Smooth muscle cell (in vitro differentiated cells): ENCODE data around the gene PRKAA1. TPM values are rescaled to one million over a fixed set of nuclear protein-coding genes. Genes with fewer than 3 reads are reported as not detected.

Source experiments
- DNase-seq: peaks from one replicate; lab custom pipeline; 2025; ENCODE audit not compliant: unreplicated experiment; lab: John Stamatoyannopoulos, UW
- H2AFZ ChIP-seq: fragments of 200-600 bp; sonication (generic); 2 replicates; pipeline ENCODE4 v1.6.0; 2016; ENCODE audit warnings: antibody characterized with exemption, low read depth, mild to moderate bottlenecking
- H3F3A ChIP-seq: fragments of 200-600 bp; sonication (generic); 2 replicates; pipeline ENCODE4 v1.6.0; 2017; ENCODE audit warnings: antibody characterized with exemption, low read depth
- H3K27ac ChIP-seq: fragments of 200-600 bp; sonication (generic); 2 replicates; pipeline ENCODE4 v1.5.1; 2016; ENCODE audit warnings: low read depth, mild to moderate bottlenecking
- H3K27me3 ChIP-seq: fragments of 200-600 bp; sonication (generic); 2 replicates; pipeline ENCODE4 v1.6.1; 2016; ENCODE audit warnings: low read depth, mild to moderate bottlenecking
- H3K36me3 ChIP-seq: fragments of 200-600 bp; sonication (generic); 2 replicates; pipeline ENCODE4 v1.5.1; 2016; ENCODE audit warnings: low read depth
- H3K4me1 ChIP-seq: fragments of 200-600 bp; sonication (generic); 2 replicates; pipeline ENCODE4 v1.5.1; 2016; ENCODE audit warnings: low read depth
- H3K4me2 ChIP-seq: fragments of 200-600 bp; sonication (generic); 2 replicates; pipeline ENCODE4 v1.6.0; 2016; ENCODE audit warnings: mild to moderate bottlenecking
- H3K4me3 ChIP-seq: fragments of 200-600 bp; sonication (generic); 2 replicates; pipeline ENCODE4 v1.5.1; 2016; ENCODE audit warnings: mild to moderate bottlenecking
- H3K79me2 ChIP-seq: fragments of 200-600 bp; sonication (generic); 2 replicates; pipeline ENCODE4 v1.6.0; 2016; ENCODE audit warnings: low read depth, mild to moderate bottlenecking
- H3K9ac ChIP-seq: fragments of 200-600 bp; sonication (generic); 2 replicates; pipeline ENCODE4 v1.6.0; 2016; ENCODE audit warnings: low read depth
- H3K9me3 ChIP-seq: fragments of 200-600 bp; sonication (generic); replicated peaks from 2 replicates; pipeline ENCODE4 v1.5.1; 2016; ENCODE audit warnings: low read depth
- H4K20me1 ChIP-seq: fragments of 200-600 bp; sonication (generic); 2 replicates; pipeline ENCODE4 v1.6.0; 2016; ENCODE audit warnings: low read depth
- CTCF ChIP-seq: fragments of 200-600 bp; sonication (generic); IDR thresholded peaks from 2 replicates; pipeline ENCODE4 v1.5.1; 2017; ENCODE audit warnings: borderline replicate concordance, mild to moderate bottlenecking, antibody characterized with exemption; ENCODE audit not compliant: insufficient read depth, poor library complexity, severe bottlenecking
- WGBS: methylation state at CpG from one replicate; pipeline ENCODE4 v1.1.7; 2016; ENCODE audit warnings: low lambda C conversion rate; 5-methylcytosine and 5-hydroxymethylcytosine counted together
- polyA plus RNA-seq: library from polyadenylated mRNA; unstranded; fragments of >200 nt; fragmentation: Nextera tagmentation; extraction: Ambion mirVana; gene quantifications from 2 replicates; pipeline ENCODE4 v1.2.1, GENCODE V29; 2016
- total RNA-seq: library from RNA; depleted of rRNA; stranded (reverse); fragments of >200 nt; gene quantifications from 2 replicates; pipeline ENCODE4 v1.2.3, GENCODE V29; 2014

Gene PRKAA1
- total and polyA plus RNA-seq, 2 experiments from 2014 or later = 18.6 to 50.1 TPM

- no peak for DNase-seq
- H3K4me2 ChIP-seq = peak overlapping the region; percentile 99
Observed at GRCh38 chr5:40799258-40799657, 1.1 kb upstream of the PRKAA1 start.

GRCh38 chr5:40798801-40799210 is 632 bp upstream of the PRKAA1 start:
- H3F3A ChIP-seq = peaks cover 9% of the 10 kb centered on the region
- no peaks in the 10 kb centered on the region for H3K9me3 ChIP-seq
- H3K79me2 ChIP-seq = peaks cover 38% of the 10 kb centered on the region
- H2AFZ ChIP-seq = peak overlapping the region; percentile 100
- peak overlapping the region; percentile 99 for H3K4me2 ChIP-seq
- peaks cover 13% of the 10 kb centered on the region for H3K4me1 ChIP-seq
- 9% methylated on average over 7 of the region's 7 CpGs for WGBS
- peak overlapping the region; percentile 75 for H3K9ac ChIP-seq
- H3K36me3 ChIP-seq = no peaks in the 10 kb centered on the region
- TF ChIP-seq CTCF = no peak
- peak overlapping the region; percentile 98 for H3K4me3 ChIP-seq
- H3K27me3 ChIP-seq = no peaks in the 10 kb centered on the region
- H4K20me1 ChIP-seq = peaks cover 35% of the 10 kb centered on the region
- H3K27ac ChIP-seq = peak overlapping the region; percentile 82
- DNase-seq = no peak

More at GRCh38 chr5:40799258-40799657, 1.1 kb upstream of the PRKAA1 start:
- 12% methylated on average over 1 of the region's 1 CpG for WGBS
- peaks cover 33% of the 10 kb centered on the region for H3K79me2 ChIP-seq
- no peaks in the 10 kb centered on the region for H3K9me3 ChIP-seq
- TF ChIP-seq CTCF = no peak
- H3K27me3 ChIP-seq = no peaks in the 10 kb centered on the region
- peaks cover 30% of the 10 kb centered on the region for H4K20me1 ChIP-seq
- peaks cover 9% of the 10 kb centered on the region for H3F3A ChIP-seq
- no peak overlapping the region for H2AFZ ChIP-seq
- no peak overlapping the region for H3K27ac ChIP-seq
- no peak overlapping the region for H3K9ac ChIP-seq
- H3K36me3 ChIP-seq = no peaks in the 10 kb centered on the region
- H3K4me3 ChIP-seq = peak overlapping the region; percentile 98
- peaks cover 13% of the 10 kb centered on the region for H3K4me1 ChIP-seq

- Histone ChIP-seq H2AFZ (peak overlapping the region; percentile 99), H3K36me3 (no peaks in the 10 kb centered on the region), H3K4me1 (peaks cover 13% of the 10 kb centered on the region), H3K27ac (peak overlapping the region; percentile 82), H4K20me1 (peaks cover 48% of the 10 kb centered on the region), H3K4me3 (peak overlapping the region; percentile 98), H3K9me3 (no peaks in the 10 kb centered on the region), H3K4me2 (peak overlapping the region; percentile 99), H3K27me3 (no peaks in the 10 kb centered on the region), H3K9ac (peak overlapping the region; percentile 90), H3K79me2 (peaks cover 51% of the 10 kb centered on the region), H3F3A (peaks cover 9% of the 10 kb centered on the region)
- no peak for TF ChIP-seq CTCF
- DNase-seq = peak; percentile 81
- whole genome bisulfite sequencing = 1% methylated on average over 36 of the region's 56 CpGs
Observed at GRCh38 chr5:40797273-40798011, 732 bp downstream of the PRKAA1 start.
